Activated CD4-positive, alpha-beta T cell treated with anti-CD3 and anti-CD28 coated beads for 36 hours (primary cell): ENCODE results near the gene SORBS1. TPM values are rescaled to one million over a fixed set of nuclear protein-coding genes. Genes with fewer than 3 reads are reported as not detected.
A peak's percentile ranks its signal among the peaks of the same experiment; 100 is the strongest.

Experiments used
- ATAC-seq: fragments of 200-7000 bp; cut with Tn5 transposase; one replicate; pipeline ENCODE4 v1.10.0; 2021; ENCODE audit warnings: mild to moderate bottlenecking, moderate library complexity
- CTCF ChIA-PET: fragments of 350-600 bp; sonication (Branson Sonifier 250); formaldehyde crosslinking; loops from one replicate; lab custom pipeline; 2021; ENCODE audit warnings: antibody characterized with exemption; lab: Charles Lee
- POLR2A ChIA-PET: fragments of 350-600 bp; sonication (Branson Sonifier 250); formaldehyde crosslinking; loops from one replicate; lab custom pipeline; 2021; ENCODE audit warnings: antibody characterized with exemption, inconsistent platforms; lab: Charles Lee
- DNase-seq: peaks from one replicate; pipeline ENCODE4 v3.0.0-alpha.2; 2020
- H3K27ac Mint-ChIP-seq: one replicate; pipeline ENCODE4 v1.8.0; 2021; ENCODE audit warnings: mixed read lengths
- H3K27me3 Mint-ChIP-seq: one replicate; pipeline ENCODE4 v1.8.0; 2021; ENCODE audit warnings: mixed read lengths
- H3K36me3 Mint-ChIP-seq: one replicate; pipeline ENCODE4 v1.8.0; 2021; ENCODE audit warnings: low read depth, mixed read lengths
- H3K4me1 Mint-ChIP-seq: one replicate; pipeline ENCODE4 v1.8.0; 2021; ENCODE audit warnings: mixed read lengths
- H3K4me3 Mint-ChIP-seq: one replicate; pipeline ENCODE4 v1.8.0; 2021; ENCODE audit warnings: mild to moderate bottlenecking, moderate library complexity, mixed read lengths
- H3K9me3 Mint-ChIP-seq: one replicate; pipeline ENCODE4 v1.8.0; 2021; ENCODE audit warnings: low read depth, mixed read lengths
- intact Hi-C, 2 experiments: fragments of 100-400 bp; cut with DNase I in 1 of 2; cut with micrococcal nuclease in 1 of 2; formaldehyde crosslinking; loops; one replicate each; pipeline versions ENCODE4 v1.14.2 to v1.15.1; 2022 to 2024; cut with DNase I, micrococcal nuclease
- total RNA-seq, 2 experiments: library from RNA; stranded (reverse); gene quantifications; one replicate each; pipeline ENCODE4 v1.2.3, GENCODE V29; 2021

Gene SORBS1
- total RNA-seq, result 1 to 10 TPM in 1 of 2 experiments, under 1 TPM in 1; 0.69 to 1.0 TPM

DNA sequence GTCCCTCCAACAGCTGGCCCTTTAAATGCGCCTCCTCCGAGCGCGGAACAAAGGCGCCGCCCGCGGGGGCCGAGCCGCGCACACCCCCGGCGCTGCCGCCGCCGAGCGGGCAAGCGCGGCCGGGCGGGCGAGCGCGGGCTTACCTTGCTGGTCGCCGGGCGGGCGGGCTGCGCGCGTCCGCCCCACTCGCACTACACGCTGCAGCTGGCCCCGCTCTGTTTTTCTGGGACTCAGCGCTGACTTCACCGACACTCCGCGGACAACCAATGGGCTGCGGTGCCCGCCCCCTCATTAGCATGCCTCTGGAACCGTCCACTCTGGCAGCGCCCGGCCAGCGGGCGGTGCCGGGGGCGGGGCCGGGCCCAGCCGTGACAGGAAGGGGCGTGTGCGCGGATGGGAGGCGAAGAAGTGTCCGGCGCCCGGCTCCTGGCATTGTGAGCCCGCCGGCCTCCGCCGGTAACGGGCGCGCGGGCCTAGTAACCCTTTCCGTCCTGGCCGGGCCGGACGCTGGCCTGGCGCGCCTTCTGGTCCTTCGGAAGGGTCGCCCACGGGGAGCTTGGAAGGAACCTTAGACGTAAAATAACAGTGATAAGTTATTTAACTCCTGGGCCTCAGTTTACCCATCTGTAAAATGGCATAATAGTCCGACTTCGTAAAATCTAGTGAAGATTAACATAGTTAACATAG is at the start of gene SORBS1:
Gene SORBS1 (minus strand): TSS at position 195 of the 687 bp plus-strand sequence. CDS start 120,236 bp downstream, outside the sequence.
- Mint-ChIP-seq H3K27me3 (peaks cover 6% of the 10 kb centered on the region), H3K27ac (no peak within 1 kb of the TSS), H3K9me3 (no peaks in the 10 kb centered on the region), H3K4me1 (peaks cover 9% of the 10 kb centered on the region), H3K4me3 (peak within 1 kb of the TSS; percentile 85), H3K36me3 (no peaks in the 10 kb centered on the region)
- POLR2A ChIA-PET, result interaction anchor here (0.6 kb wide), 1 partner anchor 25 kb away, joined by 3 read pairs; no protein-coding TSS in a partner anchor
- peak; percentile 99 for ATAC-seq
- DNase-seq, result peak; percentile 91
- intact Hi-C loops, result loop anchor here (1.0 to 5.0 kb wide), 5 partner anchors 32 to 1731 kb away; partner anchors contain the start of genes ALDH18A1 (in 2 of the 2), ARHGAP19 (in 1 of the 2) and NOC3L (in 1 of the 2)
- CTCF ChIA-PET, result no interaction called here

DNA sequence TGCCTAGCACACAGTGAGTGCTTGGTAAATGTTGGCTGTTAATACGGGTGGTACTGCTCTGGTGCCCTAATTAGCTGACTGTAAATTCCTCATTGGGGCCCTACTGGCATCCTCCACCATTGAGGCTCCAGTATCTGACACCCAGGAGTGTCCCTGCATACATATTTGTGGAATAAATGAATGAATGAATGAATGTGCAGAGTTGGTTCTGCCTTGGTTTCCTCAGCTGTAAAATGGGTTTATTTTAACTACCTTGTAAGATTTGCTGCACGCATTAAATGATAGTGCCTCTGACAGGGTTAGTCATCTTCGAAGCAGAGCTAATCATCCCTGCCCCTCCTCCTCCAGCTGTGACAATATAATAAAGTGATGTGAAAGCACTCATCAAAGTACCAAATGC is 49.6 kb upstream of the SORBS1 start:
- ChIA-PET POLR2A (no interaction called here), CTCF (interaction anchor here (0.9 kb wide), 1 partner anchor 10 kb away, joined by 3 read pairs; no protein-coding TSS in a partner anchor)
- Mint-ChIP-seq H3K27me3 (no peaks in the 10 kb centered on the region), H3K27ac (no peak overlapping the region), H3K4me1 (no peaks in the 10 kb centered on the region), H3K4me3 (no peak overlapping the region), H3K36me3 (peaks cover 63% of the 10 kb centered on the region), H3K9me3 (no peaks in the 10 kb centered on the region)
- no peak for ATAC-seq
- intact Hi-C loops, result no loop called here
- DNase-seq, result no peak

DNA sequence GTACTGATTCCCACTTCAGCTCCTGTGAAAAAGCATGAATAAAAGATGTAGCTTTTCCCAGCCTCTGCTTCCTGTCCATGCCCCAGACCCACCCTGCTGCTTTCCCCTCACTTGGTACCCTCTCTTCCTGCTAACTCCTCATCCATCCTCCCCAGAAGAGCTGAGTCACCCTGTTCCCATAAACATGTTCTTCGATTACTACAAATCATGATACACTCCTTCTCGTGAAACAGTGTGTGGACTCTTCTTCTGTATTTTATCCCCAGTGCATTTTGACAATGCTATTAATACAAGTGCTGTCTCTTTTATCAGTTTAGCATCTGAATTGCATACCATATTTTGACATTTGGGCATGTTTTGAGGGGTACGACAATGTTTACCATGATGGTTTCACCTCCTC is 45.8 kb upstream of the SORBS1 start:
- Mint-ChIP-seq H3K4me3 (no peak overlapping the region), H3K36me3 (peaks cover 45% of the 10 kb centered on the region), H3K9me3 (no peaks in the 10 kb centered on the region), H3K27ac (no peak overlapping the region), H3K4me1 (no peaks in the 10 kb centered on the region), H3K27me3 (no peaks in the 10 kb centered on the region)
- DNase-seq (no peak), ATAC-seq (no peak)
- intact Hi-C loops, result loop anchor here (10.0 kb wide), 2 partner anchors 82 to 472 kb away; no protein-coding TSS in a partner anchor
- ChIA-PET POLR2A (no interaction called here), CTCF (interaction anchor here (0.6 to 1.3 kb wide), 2 partner anchors 125 to 176 kb away, joined by 3 read pairs; no protein-coding TSS in a partner anchor)

DNA sequence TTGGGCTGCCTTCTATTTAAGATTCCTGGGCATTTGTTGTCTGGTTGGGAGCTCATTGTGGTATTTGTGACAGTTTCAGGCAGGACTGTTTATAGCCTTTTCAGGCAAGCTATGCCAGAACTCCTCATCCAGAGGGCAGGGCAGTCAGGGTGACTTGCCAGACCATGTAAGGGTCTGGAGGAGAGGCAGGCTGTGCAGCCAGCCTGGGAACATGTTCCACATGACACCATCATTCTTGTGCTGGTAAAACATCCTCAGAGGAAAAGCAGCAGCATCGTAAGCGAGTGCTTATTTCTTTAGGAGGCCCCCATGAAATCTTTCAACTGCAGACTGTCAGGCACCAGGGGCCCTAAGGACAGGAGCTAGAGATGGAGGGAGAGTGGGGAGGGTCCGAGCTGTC is 44.0 kb upstream of the SORBS1 start:
- ChIA-PET CTCF (interaction anchor here (0.5 to 7.4 kb wide), 4 partner anchors 31 to 230 kb away, joined by 3 to 92 read pairs (median 22); no protein-coding TSS in a partner anchor), POLR2A (no interaction called here)
- Mint-ChIP-seq H3K4me3 (no peak overlapping the region), H3K9me3 (no peaks in the 10 kb centered on the region), H3K36me3 (peaks cover 36% of the 10 kb centered on the region), H3K4me1 (no peaks in the 10 kb centered on the region), H3K27ac (no peak overlapping the region), H3K27me3 (no peaks in the 10 kb centered on the region)
- intact Hi-C loops, result loop anchor here (10.0 kb wide), 2 partner anchors 80 to 470 kb away; no protein-coding TSS in a partner anchor
- ATAC-seq (no peak), DNase-seq (no peak)

DNA sequence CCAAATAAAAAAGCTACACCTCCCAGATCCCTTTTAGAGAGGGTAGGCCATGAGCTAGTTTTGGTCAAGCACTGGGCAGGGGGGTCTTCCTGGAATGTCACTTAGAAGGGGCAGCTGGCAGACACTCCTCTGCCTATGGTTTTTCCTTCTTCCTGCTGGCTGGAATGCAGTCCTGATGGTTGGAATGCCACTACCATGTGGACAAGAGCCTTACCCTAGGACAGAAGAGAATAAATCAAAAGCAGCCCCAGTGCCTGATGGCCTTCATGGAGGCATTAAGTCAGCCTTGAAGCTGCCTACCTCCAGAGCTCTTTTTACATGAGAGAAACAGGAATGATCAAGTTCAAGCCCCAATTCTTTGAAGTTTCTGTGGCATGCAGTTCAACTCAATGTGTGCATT is 43.5 kb upstream of the SORBS1 start:
- ChIA-PET POLR2A (no interaction called here), CTCF (interaction anchor here (0.5 to 7.4 kb wide), 7 partner anchors 31 to 348 kb away, joined by 3 to 92 read pairs (median 4); no protein-coding TSS in a partner anchor)
- H3K27me3 Mint-ChIP-seq, result no peaks in the 10 kb centered on the region
- ATAC-seq (no peak), DNase-seq (no peak)
- H3K4me1 Mint-ChIP-seq, result no peaks in the 10 kb centered on the region
- H3K36me3 Mint-ChIP-seq, result peaks cover 32% of the 10 kb centered on the region
- H3K9me3 Mint-ChIP-seq, result no peaks in the 10 kb centered on the region
- no peak overlapping the region for H3K4me3 Mint-ChIP-seq
- no peak overlapping the region for H3K27ac Mint-ChIP-seq
- intact Hi-C loops, result loop anchor here (5.0 to 10.0 kb wide), 3 partner anchors 80 to 470 kb away; no protein-coding TSS in a partner anchor

DNA sequence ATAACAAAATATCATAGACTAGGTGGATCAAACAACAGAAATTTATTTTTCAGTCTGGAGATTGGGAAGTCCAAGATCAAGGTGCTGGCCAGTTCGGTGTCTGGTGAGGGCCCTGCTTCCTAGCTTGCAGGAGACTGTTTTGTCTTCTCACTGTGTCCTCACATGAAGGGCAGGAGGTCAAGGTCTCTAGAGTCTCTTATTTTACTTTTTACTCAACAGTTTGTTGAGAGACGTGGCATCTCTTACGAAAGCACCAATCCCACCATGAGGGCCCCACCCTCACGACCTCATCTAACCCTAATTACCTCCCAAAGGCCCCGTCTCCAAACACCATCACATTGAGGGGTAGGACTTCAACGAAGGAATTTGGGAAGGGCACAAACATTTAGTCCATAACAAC is 41.2 kb upstream of the SORBS1 start:
- POLR2A ChIA-PET, result no interaction called here
- peaks cover under 1% of the 10 kb centered on the region for H3K27me3 Mint-ChIP-seq
- H3K9me3 Mint-ChIP-seq, result no peaks in the 10 kb centered on the region
- peaks cover 13% of the 10 kb centered on the region for H3K36me3 Mint-ChIP-seq
- no peak overlapping the region for H3K4me3 Mint-ChIP-seq
- intact Hi-C loops, result loop anchor here (5.0 to 10.0 kb wide), 3 partner anchors 78 to 468 kb away; no protein-coding TSS in a partner anchor
- DNase-seq (no peak), ATAC-seq (no peak)
- H3K4me1 Mint-ChIP-seq, result no peaks in the 10 kb centered on the region
- CTCF ChIA-PET, result interaction anchor here (0.6 to 7.4 kb wide), 5 partner anchors 10 to 239 kb away, joined by 3 to 92 read pairs (median 5); no protein-coding TSS in a partner anchor
- no peak overlapping the region for H3K27ac Mint-ChIP-seq

DNA sequence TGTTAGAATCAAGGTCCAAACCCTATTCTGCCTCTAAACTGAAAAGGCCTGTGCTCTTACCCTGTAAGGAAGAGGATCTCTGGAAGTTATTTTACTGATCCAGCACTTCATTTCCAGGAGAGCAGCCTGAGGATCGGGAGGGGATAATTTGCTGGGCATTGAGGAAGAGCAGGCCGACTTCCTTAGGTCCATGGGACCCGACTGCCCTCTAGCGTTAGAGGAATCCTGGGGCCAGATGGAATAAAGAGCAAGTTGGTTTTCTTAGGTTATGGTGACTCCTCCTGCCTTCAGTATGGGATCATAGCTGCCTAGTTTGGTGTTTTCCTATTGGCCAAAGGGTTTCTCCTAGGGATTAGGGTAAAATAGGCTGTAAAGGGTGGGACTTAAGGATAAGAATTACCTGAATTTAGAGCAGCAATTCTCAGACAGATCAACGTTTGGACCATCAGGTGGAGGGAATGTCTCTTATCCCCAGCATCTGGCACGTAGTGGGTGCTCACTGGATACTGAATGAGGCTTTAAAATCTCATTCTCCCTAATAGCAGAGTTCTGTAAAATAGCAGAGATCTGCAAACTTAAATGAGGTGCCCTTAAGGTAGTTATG is 40.0 kb upstream of the SORBS1 start:
- Mint-ChIP-seq H3K27me3 (peaks cover 5% of the 10 kb centered on the region), H3K4me3 (no peak overlapping the region), H3K27ac (no peak overlapping the region), H3K36me3 (peaks cover 5% of the 10 kb centered on the region), H3K4me1 (no peaks in the 10 kb centered on the region), H3K9me3 (no peaks in the 10 kb centered on the region)
- ATAC-seq (peak; percentile 65), DNase-seq (peak; percentile 72)
- ChIA-PET CTCF (interaction anchor here (1.0 to 7.4 kb wide), 8 partner anchors 9 to 238 kb away, joined by 3 to 92 read pairs (median 5); no protein-coding TSS in a partner anchor), POLR2A (no interaction called here)
- intact Hi-C loops, result loop anchor here (1.0 to 10.0 kb wide), 5 partner anchors 76 to 466 kb away; no protein-coding TSS in a partner anchor

DNA sequence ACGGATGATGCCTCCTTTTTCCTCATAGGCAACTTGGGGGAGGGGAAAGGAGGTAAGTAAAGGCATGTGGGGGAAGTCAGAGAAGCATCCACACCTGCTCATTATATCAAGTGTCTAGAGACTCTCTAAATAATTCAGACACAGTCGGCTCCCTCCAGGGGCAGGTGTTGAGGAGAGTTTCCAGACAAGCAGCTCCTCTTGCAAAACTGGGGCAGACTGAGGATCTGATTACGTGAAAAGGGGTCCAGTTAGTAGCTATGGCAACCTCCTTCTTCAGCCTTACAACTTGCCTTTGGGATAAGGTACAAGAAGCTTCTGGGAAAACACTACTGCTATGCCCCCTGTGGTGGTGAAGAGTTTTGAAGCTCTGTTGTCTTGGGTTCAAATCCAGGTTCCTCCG is 39.0 kb upstream of the SORBS1 start:
- DNase-seq (no peak), ATAC-seq (no peak)
- H3K36me3 Mint-ChIP-seq, result no peaks in the 10 kb centered on the region
- H3K9me3 Mint-ChIP-seq, result no peaks in the 10 kb centered on the region
- ChIA-PET CTCF (interaction anchor here (0.6 to 7.4 kb wide), 11 partner anchors 10 to 1841 kb away, joined by 3 to 92 read pairs (median 4); no protein-coding TSS in a partner anchor), POLR2A (no interaction called here)
- intact Hi-C loops, result loop anchor here (5.0 to 10.0 kb wide), 3 partner anchors 75 to 465 kb away; no protein-coding TSS in a partner anchor
- H3K4me1 Mint-ChIP-seq, result no peaks in the 10 kb centered on the region
- H3K27me3 Mint-ChIP-seq, result peaks cover 5% of the 10 kb centered on the region
- H3K27ac Mint-ChIP-seq, result no peak overlapping the region
- H3K4me3 Mint-ChIP-seq, result no peak overlapping the region

DNA sequence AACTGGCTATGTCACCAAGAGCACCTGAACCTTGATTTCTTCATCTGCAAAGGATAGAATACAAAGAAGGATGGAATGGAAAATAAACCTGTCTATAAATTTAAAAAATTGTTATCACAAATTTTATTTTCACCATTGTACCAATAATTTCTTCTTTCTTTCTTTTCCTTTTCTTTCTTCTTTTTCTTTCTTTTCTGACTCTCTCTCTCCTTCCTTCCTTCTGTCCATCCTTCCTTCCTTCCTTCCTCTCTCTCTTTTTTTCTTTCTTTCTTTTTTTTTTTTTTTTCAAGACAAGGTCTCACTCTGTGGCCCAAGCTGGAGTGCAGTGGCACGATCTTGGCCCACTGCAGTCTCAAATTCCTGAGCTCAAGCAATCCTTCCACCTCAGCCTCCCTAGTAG is 36.6 kb upstream of the SORBS1 start:
- intact Hi-C loops, result no loop called here
- DNase-seq (no peak), ATAC-seq (no peak)
- no peak overlapping the region for H3K27ac Mint-ChIP-seq
- H3K4me1 Mint-ChIP-seq, result no peaks in the 10 kb centered on the region
- no peaks in the 10 kb centered on the region for H3K9me3 Mint-ChIP-seq
- CTCF ChIA-PET, result interaction anchor here (0.8 to 1.5 kb wide), 3 partner anchors 167 to 224 kb away, joined by 3 to 9 read pairs (median 6); no protein-coding TSS in a partner anchor
- no peak overlapping the region for H3K4me3 Mint-ChIP-seq
- H3K27me3 Mint-ChIP-seq, result peaks cover 5% of the 10 kb centered on the region
- no peaks in the 10 kb centered on the region for H3K36me3 Mint-ChIP-seq
- POLR2A ChIA-PET, result no interaction called here

DNA sequence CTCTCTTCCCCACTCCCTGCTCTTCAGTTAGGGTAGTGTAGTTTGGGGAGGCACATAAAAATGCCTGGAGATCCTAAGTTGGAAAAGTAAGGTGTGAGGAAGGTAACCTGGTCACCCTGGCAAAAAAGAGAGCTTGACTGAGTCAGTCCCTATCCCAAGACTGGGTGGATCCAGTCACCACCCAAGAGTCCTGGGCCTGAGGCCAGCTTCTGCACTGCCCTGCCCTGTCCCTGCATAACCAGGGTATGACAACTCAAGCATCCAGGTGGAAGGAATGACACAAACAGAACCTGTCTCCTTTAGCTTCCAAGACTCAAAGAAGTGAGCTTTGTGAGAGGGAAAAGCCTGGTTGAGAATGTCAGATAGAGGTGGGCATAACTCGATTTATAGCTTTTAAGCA is 26.9 kb upstream of the SORBS1 start:
- H3K36me3 Mint-ChIP-seq, result no peaks in the 10 kb centered on the region
- no peaks in the 10 kb centered on the region for H3K9me3 Mint-ChIP-seq
- intact Hi-C loops, result no loop called here
- peaks cover 9% of the 10 kb centered on the region for H3K27me3 Mint-ChIP-seq
- no peak for ATAC-seq
- no peaks in the 10 kb centered on the region for H3K4me1 Mint-ChIP-seq
- H3K27ac Mint-ChIP-seq, result no peak overlapping the region
- CTCF ChIA-PET, result interaction anchor here (0.8 to 2.0 kb wide), 3 partner anchors 142 to 214 kb away, joined by 3 to 13 read pairs (median 8); no protein-coding TSS in a partner anchor
- H3K4me3 Mint-ChIP-seq, result no peak overlapping the region
- no peak for DNase-seq
- POLR2A ChIA-PET, result no interaction called here
